HEK293T (cell line): ENCODE measurements around the gene FAM9C.

Experiments
- ARNT ChIP-seq: fragments of 450-650 bp; IDR thresholded peaks from 2 replicates; pipeline ENCODE4 v1.6.1; 2017; ENCODE audit warnings: mild to moderate bottlenecking
- BHLHE40 ChIP-seq: fragments of 450-650 bp; IDR thresholded peaks from 2 replicates; pipeline ENCODE4 v1.6.1; 2016; ENCODE audit warnings: mild to moderate bottlenecking, moderate library complexity, borderline replicate concordance
- L3MBTL2 ChIP-seq: fragments of 450-650 bp; conservative IDR thresholded peaks from 2 replicates; pipeline ENCODE4 v1.6.1; 2016; ENCODE audit warnings: mild to moderate bottlenecking
- NFRKB ChIP-seq: fragments of 450-650 bp; IDR thresholded peaks from 2 replicates; pipeline ENCODE4 v1.6.1; 2016; ENCODE audit warnings: mild to moderate bottlenecking, moderate library complexity
- SP1 ChIP-seq: fragments of 450-650 bp; IDR thresholded peaks from 2 replicates; pipeline ENCODE4 v1.6.1; 2017
- SUZ12 ChIP-seq: fragments of 450-650 bp; IDR thresholded peaks from 2 replicates; pipeline ENCODE4 v1.6.1; 2016; ENCODE audit warnings: mild to moderate bottlenecking
- ZNF384 ChIP-seq: fragments of 450-650 bp; IDR thresholded peaks from 2 replicates; pipeline ENCODE4 v1.6.1; 2016
- TF ChIP-seq, protein P1 (sequence below): fragments of 450-650 bp; IDR thresholded peaks from 2 replicates; pipeline ENCODE4 v1.6.1; 2016

DNA sequence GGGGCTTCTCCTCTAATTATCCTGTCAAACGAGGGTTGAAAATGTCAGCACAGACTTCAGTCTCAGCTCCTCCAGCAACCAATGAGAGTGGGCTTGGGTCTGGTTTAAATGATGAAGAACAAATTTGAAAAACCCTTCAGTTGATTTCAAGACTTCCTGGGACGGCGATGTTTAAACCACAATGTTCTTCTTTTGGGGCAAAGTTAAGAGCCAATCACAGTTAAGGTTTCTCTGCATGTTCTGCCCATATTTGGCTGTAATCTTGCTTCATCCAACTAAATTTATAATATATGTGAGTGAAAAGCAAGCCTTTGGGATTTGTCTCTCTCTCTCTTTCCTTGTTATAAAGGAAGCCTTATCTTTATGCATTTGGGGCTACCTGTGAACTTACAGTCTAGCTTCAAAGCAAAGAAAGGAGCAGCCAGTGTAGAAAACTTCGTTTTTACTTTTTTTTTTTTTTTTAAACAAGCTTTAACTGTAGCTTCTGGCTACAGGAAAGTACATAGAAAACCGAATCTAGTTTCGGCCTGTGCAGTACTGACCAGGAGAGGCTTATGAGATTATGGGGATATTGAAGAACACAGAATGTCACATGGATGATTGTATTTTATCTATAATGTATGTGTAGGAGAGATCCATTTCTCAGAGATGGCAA is 46.8 kb upstream of the FAM9C start:
- TF ChIP-seq, protein P1, sequence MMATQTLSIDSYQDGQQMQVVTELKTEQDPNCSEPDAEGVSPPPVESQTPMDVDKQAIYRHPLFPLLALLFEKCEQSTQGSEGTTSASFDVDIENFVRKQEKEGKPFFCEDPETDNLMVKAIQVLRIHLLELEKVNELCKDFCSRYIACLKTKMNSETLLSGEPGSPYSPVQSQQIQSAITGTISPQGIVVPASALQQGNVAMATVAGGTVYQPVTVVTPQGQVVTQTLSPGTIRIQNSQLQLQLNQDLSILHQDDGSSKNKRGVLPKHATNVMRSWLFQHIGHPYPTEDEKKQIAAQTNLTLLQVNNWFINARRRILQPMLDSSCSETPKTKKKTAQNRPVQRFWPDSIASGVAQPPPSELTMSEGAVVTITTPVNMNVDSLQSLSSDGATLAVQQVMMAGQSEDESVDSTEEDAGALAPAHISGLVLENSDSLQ = no peak
- TF ChIP-seq BHLHE40 (no peak), NFRKB (no peak), ZNF384 (no peak), SP1 (no peak), SUZ12 (no peak), ARNT (no peak), L3MBTL2 (no peak)
